Measurements from ENCODE around the gene CFAP20DC. TPM values are rescaled to one million over a fixed set of nuclear protein-coding genes. Genes with fewer than 3 reads are reported as not detected.
A peak's percentile ranks its signal among the peaks of the same experiment; 100 is the strongest.
"Not testable (repeated sequence)": the region's sequence is repeated elsewhere in the genome, so short reads cannot be mapped to it uniquely, and the experiment has no call there.

The CFAP20DC gene
- 1.5 TPM for total RNA-seq
- 1 to 10 TPM; 1.2 to 2.5 (median 2.0) TPM for polyA plus RNA-seq (ENCODE audit: insufficient read depth in 1 of 8, insufficient read length in 8 of 8, low replicate concordance in 1 of 8)
- long read RNA-seq, donor 1 = 0 reads
- long read RNA-seq, donor 2 = 0 reads
- long read RNA-seq, donor 3 = 0 reads
- long read RNA-seq, donor 4 = 0 reads
- long read RNA-seq, donor 5 = 0 reads
- long read RNA-seq, donor 6 = 0 reads
- long read RNA-seq, donor 7 = 0 reads
- long read RNA-seq, donor 8 = 0 reads
- long read RNA-seq, donor 9 = 0 reads
- long read RNA-seq, donor 10 = 0 reads
- long read RNA-seq, donor 11 = 0 reads

- H3K9me3 ChIP-seq (replicated peaks; ENCODE audit: control insufficient read depth, low read depth, low read length) = no peaks in the 10 kb centered on the region
- WGBS (ENCODE audit: insufficient coverage) = 1% methylated on average over 56 of the region's 60 CpGs
- peaks cover 4% of the 10 kb centered on the region for H3K4me1 ChIP-seq (ENCODE audit: control insufficient read depth, insufficient read depth, low read length)
- no peaks in the 10 kb centered on the region for H3K36me3 ChIP-seq (ENCODE audit: control insufficient read depth, insufficient read depth, low read length)
- peak within 1 kb of the TSS; percentile 78 for H3K27ac ChIP-seq (ENCODE audit: low read length)
- peak within 1 kb of the TSS; percentile 85 for H3K4me3 ChIP-seq (ENCODE audit: low read length)
- H3K27me3 ChIP-seq (ENCODE audit: control insufficient read depth, insufficient read depth, low read length) = no peaks in the 10 kb centered on the region
- peak; percentile 97 for DNase-seq
These were observed at the start of gene CFAP20DC for GRCh38 chr3:59049671-59050331. CFAP20DC (minus strand) TSS chr3:59050025; CDS start chr3:59049631, 394 bp downstream.

- DNase-seq; H3K27ac ChIP-seq (ENCODE audit: low read length); H3K4me3 ChIP-seq (ENCODE audit: low read length); H3K4me1 ChIP-seq (ENCODE audit: control insufficient read depth, insufficient read depth, low read length); H3K27me3 ChIP-seq (ENCODE audit: control insufficient read depth, insufficient read depth, low read length); H3K36me3 ChIP-seq (ENCODE audit: control insufficient read depth, insufficient read depth, low read length); H3K9me3 ChIP-seq (replicated peaks; ENCODE audit: control insufficient read depth, low read depth, low read length): not testable (repeated sequence)
- no CpG with 5 or more reads among the region's 1 CpG for WGBS (ENCODE audit: insufficient coverage)
These were observed 48.7 kb upstream of the CFAP20DC start for GRCh38 chr3:59098516-59098915.

GRCh38 chr3:59094446-59094845 lies 44.6 kb upstream of the CFAP20DC start:
- no peak overlapping the region for H3K4me3 ChIP-seq (ENCODE audit: low read length)
- DNase-seq = no peak
- no peak overlapping the region for H3K27ac ChIP-seq (ENCODE audit: low read length)
- H3K36me3 ChIP-seq (ENCODE audit: control insufficient read depth, insufficient read depth, low read length) = no peaks in the 10 kb centered on the region
- no peaks in the 10 kb centered on the region for H3K9me3 ChIP-seq (replicated peaks; ENCODE audit: control insufficient read depth, low read depth, low read length)
- no peaks in the 10 kb centered on the region for H3K27me3 ChIP-seq (ENCODE audit: control insufficient read depth, insufficient read depth, low read length)
- no peaks in the 10 kb centered on the region for H3K4me1 ChIP-seq (ENCODE audit: control insufficient read depth, insufficient read depth, low read length)
- WGBS (ENCODE audit: insufficient coverage) = no CpG with 5 or more reads among the region's 3 CpGs

- Histone ChIP-seq H3K9me3 (replicated peaks; ENCODE audit: control insufficient read depth, low read depth, low read length) (no peaks in the 10 kb centered on the region), H3K27me3 (ENCODE audit: control insufficient read depth, insufficient read depth, low read length) (no peaks in the 10 kb centered on the region), H3K36me3 (ENCODE audit: control insufficient read depth, insufficient read depth, low read length) (no peaks in the 10 kb centered on the region), H3K4me3 (ENCODE audit: low read length) (no peak overlapping the region), H3K27ac (ENCODE audit: low read length) (no peak overlapping the region), H3K4me1 (ENCODE audit: control insufficient read depth, insufficient read depth, low read length) (no peaks in the 10 kb centered on the region)
- 77% methylated on average over 1 of the region's 1 CpG for WGBS (ENCODE audit: insufficient coverage)
- DNase-seq = no peak
These were observed 43.7 kb upstream of the CFAP20DC start for GRCh38 chr3:59093521-59093920.

- no CpG with 5 or more reads among the region's 1 CpG for WGBS (ENCODE audit: insufficient coverage)
- H3K9me3 ChIP-seq (replicated peaks; ENCODE audit: control insufficient read depth, low read depth, low read length) = no peaks in the 10 kb centered on the region
These were observed 38.9 kb upstream of the CFAP20DC start for GRCh38 chr3:59088761-59089160.

GRCh38 chr3:59085976-59086375 lies 36.2 kb upstream of the CFAP20DC start:
- no CpG with 5 or more reads among the region's 3 CpGs for WGBS (ENCODE audit: insufficient coverage)
- Histone ChIP-seq H3K4me3 (ENCODE audit: low read length) (no peak overlapping the region), H3K9me3 (replicated peaks; ENCODE audit: control insufficient read depth, low read depth, low read length) (no peaks in the 10 kb centered on the region), H3K36me3 (ENCODE audit: control insufficient read depth, insufficient read depth, low read length) (no peaks in the 10 kb centered on the region), H3K27me3 (ENCODE audit: control insufficient read depth, insufficient read depth, low read length) (no peaks in the 10 kb centered on the region), H3K27ac (ENCODE audit: low read length) (no peak overlapping the region), H3K4me1 (ENCODE audit: control insufficient read depth, insufficient read depth, low read length) (peaks cover 2% of the 10 kb centered on the region)
- DNase-seq = no peak

More at GRCh38 chr3:59088761-59089160, 38.9 kb upstream of the CFAP20DC start:
- no peak for DNase-seq
- no peaks in the 10 kb centered on the region for H3K27me3 ChIP-seq (ENCODE audit: control insufficient read depth, insufficient read depth, low read length)
- no peak overlapping the region for H3K27ac ChIP-seq (ENCODE audit: low read length)
- peaks cover 2% of the 10 kb centered on the region for H3K4me1 ChIP-seq (ENCODE audit: control insufficient read depth, insufficient read depth, low read length)
- H3K36me3 ChIP-seq (ENCODE audit: control insufficient read depth, insufficient read depth, low read length) = no peaks in the 10 kb centered on the region
- no peak overlapping the region for H3K4me3 ChIP-seq (ENCODE audit: low read length)

GRCh38 chr3:59084583-59084982 lies 34.8 kb upstream of the CFAP20DC start:
- no peaks in the 10 kb centered on the region for H3K9me3 ChIP-seq (replicated peaks; ENCODE audit: control insufficient read depth, low read depth, low read length)
- peak; percentile 87 for DNase-seq
- H3K4me1 ChIP-seq (ENCODE audit: control insufficient read depth, insufficient read depth, low read length) = peaks cover 2% of the 10 kb centered on the region
- no peaks in the 10 kb centered on the region for H3K36me3 ChIP-seq (ENCODE audit: control insufficient read depth, insufficient read depth, low read length)
- H3K4me3 ChIP-seq (ENCODE audit: low read length) = no peak overlapping the region
- H3K27me3 ChIP-seq (ENCODE audit: control insufficient read depth, insufficient read depth, low read length) = no peaks in the 10 kb centered on the region
- WGBS (ENCODE audit: insufficient coverage) = no CpG with 5 or more reads among the region's 1 CpG
- H3K27ac ChIP-seq (ENCODE audit: low read length) = no peak overlapping the region

- peaks cover 2% of the 10 kb centered on the region for H3K4me1 ChIP-seq (ENCODE audit: control insufficient read depth, insufficient read depth, low read length)
- no peak for DNase-seq
- H3K27ac ChIP-seq (ENCODE audit: low read length) = no peak overlapping the region
- no peaks in the 10 kb centered on the region for H3K36me3 ChIP-seq (ENCODE audit: control insufficient read depth, insufficient read depth, low read length)
- no peak overlapping the region for H3K4me3 ChIP-seq (ENCODE audit: low read length)
- WGBS (ENCODE audit: insufficient coverage) = no CpG with 5 or more reads among the region's 4 CpGs
- H3K27me3 ChIP-seq (ENCODE audit: control insufficient read depth, insufficient read depth, low read length) = no peaks in the 10 kb centered on the region
- H3K9me3 ChIP-seq (replicated peaks; ENCODE audit: control insufficient read depth, low read depth, low read length) = no peaks in the 10 kb centered on the region
These were observed 32.3 kb upstream of the CFAP20DC start for GRCh38 chr3:59082106-59082505.

GRCh38 chr3:59081071-59081470 lies 31.2 kb upstream of the CFAP20DC start:
- no peak for DNase-seq
- H3K36me3 ChIP-seq (ENCODE audit: control insufficient read depth, insufficient read depth, low read length) = no peaks in the 10 kb centered on the region
- peaks cover 2% of the 10 kb centered on the region for H3K4me1 ChIP-seq (ENCODE audit: control insufficient read depth, insufficient read depth, low read length)
- no peaks in the 10 kb centered on the region for H3K9me3 ChIP-seq (replicated peaks; ENCODE audit: control insufficient read depth, low read depth, low read length)
- H3K27me3 ChIP-seq (ENCODE audit: control insufficient read depth, insufficient read depth, low read length) = no peaks in the 10 kb centered on the region
- H3K4me3 ChIP-seq (ENCODE audit: low read length) = no peak overlapping the region
- H3K27ac ChIP-seq (ENCODE audit: low read length) = no peak overlapping the region
- WGBS (ENCODE audit: insufficient coverage) = no CpG with 5 or more reads among the region's 2 CpGs

- Histone ChIP-seq H3K4me1 (ENCODE audit: control insufficient read depth, insufficient read depth, low read length) (peaks cover 2% of the 10 kb centered on the region), H3K9me3 (replicated peaks; ENCODE audit: control insufficient read depth, low read depth, low read length) (no peaks in the 10 kb centered on the region), H3K4me3 (ENCODE audit: low read length) (no peak overlapping the region), H3K36me3 (ENCODE audit: control insufficient read depth, insufficient read depth, low read length) (no peaks in the 10 kb centered on the region), H3K27ac (ENCODE audit: low read length) (no peak overlapping the region), H3K27me3 (ENCODE audit: control insufficient read depth, insufficient read depth, low read length) (no peaks in the 10 kb centered on the region)
- no CpG with 5 or more reads among the region's 1 CpG for WGBS (ENCODE audit: insufficient coverage)
- no peak for DNase-seq
These were observed 30.1 kb upstream of the CFAP20DC start for GRCh38 chr3:59079962-59080361.

All from muscle of leg (tissue), 16 donors.